ENCODE measurements around the gene PIGQ.

PIGQ gene

DNA sequence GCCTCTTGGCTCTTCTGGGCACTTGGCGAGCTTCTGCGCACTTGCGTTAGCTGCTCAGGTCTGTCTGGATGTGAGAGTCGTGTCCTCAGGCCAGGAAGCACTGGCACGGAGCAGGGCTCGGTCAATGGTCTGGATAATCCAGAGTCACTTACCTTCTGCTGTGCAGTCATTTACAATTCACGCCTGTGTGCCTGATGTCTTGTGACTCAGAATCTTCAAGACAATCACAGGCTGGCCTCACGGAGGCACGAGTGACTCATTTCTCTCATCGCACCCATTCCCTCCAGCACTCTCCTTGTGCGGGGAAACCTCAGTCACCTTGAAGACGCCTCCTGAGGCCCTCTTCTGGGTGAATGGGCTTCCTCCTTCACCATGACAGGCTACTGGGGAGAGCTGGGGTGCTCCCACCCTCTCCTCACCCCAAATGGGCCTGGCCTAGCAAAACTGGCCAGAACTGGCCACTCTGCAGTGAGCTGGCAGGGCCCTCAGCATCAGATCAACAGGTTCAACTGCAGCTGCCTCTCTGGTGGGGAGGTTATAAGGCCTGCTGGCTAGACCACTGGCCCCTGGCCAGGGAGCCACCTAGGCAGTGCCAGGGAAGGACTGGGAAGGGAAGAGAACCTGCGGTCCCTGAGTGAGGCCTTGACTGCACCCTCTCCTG is 44.1 kb upstream of the PIGQ start:
- peak; percentile 43 for ATAC-seq

DNA sequence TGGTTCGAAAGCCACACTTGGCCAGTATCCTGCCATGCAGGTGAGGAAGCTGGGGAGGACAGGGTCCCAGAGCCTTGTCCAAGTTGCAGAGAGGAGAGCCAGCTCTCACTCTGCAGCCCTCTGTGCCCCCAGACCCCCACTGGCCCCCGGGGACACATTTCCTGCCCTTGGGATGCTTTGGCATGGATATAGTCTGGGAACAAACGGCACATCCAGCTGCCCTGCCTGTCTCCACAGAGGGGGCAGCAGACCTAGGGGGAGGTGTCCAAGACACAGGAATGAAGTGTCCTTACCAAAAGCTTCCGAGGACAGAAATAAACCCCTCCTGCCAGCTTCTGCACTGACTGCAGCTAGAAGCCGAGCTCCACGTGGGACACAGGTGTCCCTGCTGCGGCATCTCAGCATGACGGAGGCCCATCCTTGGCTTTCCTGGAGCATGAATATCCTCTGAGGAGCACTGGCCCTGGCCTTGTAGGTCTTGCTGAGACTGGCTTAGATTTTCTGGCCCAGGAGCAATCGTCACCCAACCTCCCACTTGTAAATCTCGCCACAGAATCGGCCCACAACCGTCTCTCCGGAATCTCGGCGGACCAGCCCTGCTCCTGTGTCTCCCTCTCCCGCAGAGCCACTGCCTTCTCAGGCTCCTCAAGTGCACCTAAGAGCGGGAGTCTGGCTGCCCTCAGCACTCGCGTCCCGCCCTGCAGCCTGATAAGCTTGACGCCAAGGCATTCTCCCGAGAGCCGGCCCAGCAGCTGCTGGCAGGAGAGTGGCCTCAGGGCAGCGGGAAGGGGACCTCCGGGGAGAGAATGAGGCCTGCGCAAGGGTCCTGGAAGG is 43.4 kb upstream of the PIGQ start:
- ATAC-seq = peak; percentile 34
- TF ChIP-seq, protein P1, sequence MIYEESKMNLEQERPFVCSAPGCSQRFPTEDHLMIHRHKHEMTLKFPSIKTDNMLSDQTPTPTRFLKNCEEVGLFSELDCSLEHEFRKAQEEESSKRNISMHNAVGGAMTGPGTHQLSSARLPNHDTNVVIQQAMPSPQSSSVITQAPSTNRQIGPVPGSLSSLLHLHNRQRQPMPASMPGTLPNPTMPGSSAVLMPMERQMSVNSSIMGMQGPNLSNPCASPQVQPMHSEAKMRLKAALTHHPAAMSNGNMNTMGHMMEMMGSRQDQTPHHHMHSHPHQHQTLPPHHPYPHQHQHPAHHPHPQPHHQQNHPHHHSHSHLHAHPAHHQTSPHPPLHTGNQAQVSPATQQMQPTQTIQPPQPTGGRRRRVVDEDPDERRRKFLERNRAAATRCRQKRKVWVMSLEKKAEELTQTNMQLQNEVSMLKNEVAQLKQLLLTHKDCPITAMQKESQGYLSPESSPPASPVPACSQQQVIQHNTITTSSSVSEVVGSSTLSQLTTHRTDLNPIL (CRISPR knock-in tag; IDR thresholded peaks at IDR 0.05; ENCODE audit: low read depth) = no peak
- TF ChIP-seq ZNF8 (CRISPR knock-in tag; IDR thresholded peaks at IDR 0.05) = no peak
- no peak for TF ChIP-seq ZNF70 (CRISPR knock-in tag; IDR thresholded peaks at IDR 0.05)
- TF ChIP-seq, protein P2, sequence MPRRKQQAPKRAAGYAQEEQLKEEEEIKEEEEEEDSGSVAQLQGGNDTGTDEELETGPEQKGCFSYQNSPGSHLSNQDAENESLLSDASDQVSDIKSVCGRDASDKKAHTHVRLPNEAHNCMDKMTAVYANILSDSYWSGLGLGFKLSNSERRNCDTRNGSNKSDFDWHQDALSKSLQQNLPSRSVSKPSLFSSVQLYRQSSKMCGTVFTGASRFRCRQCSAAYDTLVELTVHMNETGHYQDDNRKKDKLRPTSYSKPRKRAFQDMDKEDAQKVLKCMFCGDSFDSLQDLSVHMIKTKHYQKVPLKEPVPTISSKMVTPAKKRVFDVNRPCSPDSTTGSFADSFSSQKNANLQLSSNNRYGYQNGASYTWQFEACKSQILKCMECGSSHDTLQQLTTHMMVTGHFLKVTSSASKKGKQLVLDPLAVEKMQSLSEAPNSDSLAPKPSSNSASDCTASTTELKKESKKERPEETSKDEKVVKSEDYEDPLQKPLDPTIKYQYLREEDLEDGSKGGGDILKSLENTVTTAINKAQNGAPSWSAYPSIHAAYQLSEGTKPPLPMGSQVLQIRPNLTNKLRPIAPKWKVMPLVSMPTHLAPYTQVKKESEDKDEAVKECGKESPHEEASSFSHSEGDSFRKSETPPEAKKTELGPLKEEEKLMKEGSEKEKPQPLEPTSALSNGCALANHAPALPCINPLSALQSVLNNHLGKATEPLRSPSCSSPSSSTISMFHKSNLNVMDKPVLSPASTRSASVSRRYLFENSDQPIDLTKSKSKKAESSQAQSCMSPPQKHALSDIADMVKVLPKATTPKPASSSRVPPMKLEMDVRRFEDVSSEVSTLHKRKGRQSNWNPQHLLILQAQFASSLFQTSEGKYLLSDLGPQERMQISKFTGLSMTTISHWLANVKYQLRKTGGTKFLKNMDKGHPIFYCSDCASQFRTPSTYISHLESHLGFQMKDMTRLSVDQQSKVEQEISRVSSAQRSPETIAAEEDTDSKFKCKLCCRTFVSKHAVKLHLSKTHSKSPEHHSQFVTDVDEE (CRISPR knock-in tag; IDR thresholded peaks at IDR 0.05) = no peak
- TF ChIP-seq ZNF565 (CRISPR knock-in tag; conservative IDR thresholded peaks at IDR 0.05; ENCODE audit: low read depth) = no peak
- TF ChIP-seq, protein P3, sequence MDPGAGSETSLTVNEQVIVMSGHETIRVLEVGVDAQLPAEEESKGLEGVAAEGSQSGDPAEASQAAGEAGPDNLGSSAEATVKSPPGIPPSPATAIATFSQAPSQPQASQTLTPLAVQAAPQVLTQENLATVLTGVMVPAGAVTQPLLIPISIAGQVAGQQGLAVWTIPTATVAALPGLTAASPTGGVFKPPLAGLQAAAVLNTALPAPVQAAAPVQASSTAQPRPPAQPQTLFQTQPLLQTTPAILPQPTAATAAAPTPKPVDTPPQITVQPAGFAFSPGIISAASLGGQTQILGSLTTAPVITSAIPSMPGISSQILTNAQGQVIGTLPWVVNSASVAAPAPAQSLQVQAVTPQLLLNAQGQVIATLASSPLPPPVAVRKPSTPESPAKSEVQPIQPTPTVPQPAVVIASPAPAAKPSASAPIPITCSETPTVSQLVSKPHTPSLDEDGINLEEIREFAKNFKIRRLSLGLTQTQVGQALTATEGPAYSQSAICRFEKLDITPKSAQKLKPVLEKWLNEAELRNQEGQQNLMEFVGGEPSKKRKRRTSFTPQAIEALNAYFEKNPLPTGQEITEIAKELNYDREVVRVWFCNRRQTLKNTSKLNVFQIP (CRISPR knock-in tag; IDR thresholded peaks at IDR 0.05; ENCODE audit: borderline replicate concordance, low read depth) = no peak
- no peak for TF ChIP-seq OSR1 (CRISPR knock-in tag; IDR thresholded peaks at IDR 0.05)
- TF ChIP-seq, protein P4, sequence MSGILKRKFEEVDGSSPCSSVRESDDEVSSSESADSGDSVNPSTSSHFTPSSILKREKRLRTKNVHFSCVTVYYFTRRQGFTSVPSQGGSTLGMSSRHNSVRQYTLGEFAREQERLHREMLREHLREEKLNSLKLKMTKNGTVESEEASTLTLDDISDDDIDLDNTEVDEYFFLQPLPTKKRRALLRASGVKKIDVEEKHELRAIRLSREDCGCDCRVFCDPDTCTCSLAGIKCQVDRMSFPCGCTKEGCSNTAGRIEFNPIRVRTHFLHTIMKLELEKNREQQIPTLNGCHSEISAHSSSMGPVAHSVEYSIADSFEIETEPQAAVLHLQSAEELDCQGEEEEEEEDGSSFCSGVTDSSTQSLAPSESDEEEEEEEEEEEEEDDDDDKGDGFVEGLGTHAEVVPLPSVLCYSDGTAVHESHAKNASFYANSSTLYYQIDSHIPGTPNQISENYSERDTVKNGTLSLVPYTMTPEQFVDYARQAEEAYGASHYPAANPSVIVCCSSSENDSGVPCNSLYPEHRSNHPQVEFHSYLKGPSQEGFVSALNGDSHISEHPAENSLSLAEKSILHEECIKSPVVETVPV (CRISPR knock-in tag; IDR thresholded peaks at IDR 0.05) = no peak
- TF ChIP-seq TCF4 (CRISPR knock-in tag; IDR thresholded peaks at IDR 0.05; ENCODE audit: borderline replicate concordance) = no peak

More for the DNA sequence above, 44.1 kb upstream of the PIGQ start:
- no peak for TF ChIP-seq RARB (CRISPR knock-in tag; IDR thresholded peaks at IDR 0.05)
- no peak for TF ChIP-seq BACH2 (CRISPR knock-in tag; IDR thresholded peaks at IDR 0.05; ENCODE audit: borderline replicate concordance)
- no peak for TF ChIP-seq CSDC2 (CRISPR knock-in tag; IDR thresholded peaks at IDR 0.05)
- no peak for TF ChIP-seq GLIS3 (CRISPR knock-in tag; IDR thresholded peaks at IDR 0.05)
- TF ChIP-seq, protein P5, sequence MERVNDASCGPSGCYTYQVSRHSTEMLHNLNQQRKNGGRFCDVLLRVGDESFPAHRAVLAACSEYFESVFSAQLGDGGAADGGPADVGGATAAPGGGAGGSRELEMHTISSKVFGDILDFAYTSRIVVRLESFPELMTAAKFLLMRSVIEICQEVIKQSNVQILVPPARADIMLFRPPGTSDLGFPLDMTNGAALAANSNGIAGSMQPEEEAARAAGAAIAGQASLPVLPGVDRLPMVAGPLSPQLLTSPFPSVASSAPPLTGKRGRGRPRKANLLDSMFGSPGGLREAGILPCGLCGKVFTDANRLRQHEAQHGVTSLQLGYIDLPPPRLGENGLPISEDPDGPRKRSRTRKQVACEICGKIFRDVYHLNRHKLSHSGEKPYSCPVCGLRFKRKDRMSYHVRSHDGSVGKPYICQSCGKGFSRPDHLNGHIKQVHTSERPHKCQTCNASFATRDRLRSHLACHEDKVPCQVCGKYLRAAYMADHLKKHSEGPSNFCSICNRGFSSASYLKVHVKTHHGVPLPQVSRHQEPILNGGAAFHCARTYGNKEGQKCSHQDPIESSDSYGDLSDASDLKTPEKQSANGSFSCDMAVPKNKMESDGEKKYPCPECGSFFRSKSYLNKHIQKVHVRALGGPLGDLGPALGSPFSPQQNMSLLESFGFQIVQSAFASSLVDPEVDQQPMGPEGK (CRISPR knock-in tag; IDR thresholded peaks at IDR 0.05; ENCODE audit: borderline replicate concordance) = no peak
- no peak for TF ChIP-seq ZFP3 (CRISPR knock-in tag; IDR thresholded peaks at IDR 0.05)
- TF ChIP-seq PPARA (CRISPR knock-in tag; IDR thresholded peaks at IDR 0.05; ENCODE audit: borderline replicate concordance) = no peak
- TF ChIP-seq, protein P2 (CRISPR knock-in tag; IDR thresholded peaks at IDR 0.05) = no peak
- no peak for TF ChIP-seq ZFP30 (CRISPR knock-in tag; IDR thresholded peaks at IDR 0.05)
- TF ChIP-seq ZC3H10 (CRISPR knock-in tag; IDR thresholded peaks at IDR 0.05) = no peak
- TF ChIP-seq SNAI2 (CRISPR knock-in tag; IDR thresholded peaks at IDR 0.05) = no peak
- TF ChIP-seq, protein P4 (CRISPR knock-in tag; IDR thresholded peaks at IDR 0.05) = no peak
- TF ChIP-seq ZNF565 (CRISPR knock-in tag; conservative IDR thresholded peaks at IDR 0.05; ENCODE audit: low read depth) = no peak
- TF ChIP-seq ARNTL (CRISPR knock-in tag; IDR thresholded peaks at IDR 0.05; ENCODE audit: borderline replicate concordance, low read depth) = no peak
- no peak for TF ChIP-seq ZNF70 (CRISPR knock-in tag; IDR thresholded peaks at IDR 0.05)
- no peak for TF ChIP-seq ISL1 (CRISPR knock-in tag; IDR thresholded peaks at IDR 0.05)
- TF ChIP-seq OSR1 (CRISPR knock-in tag; IDR thresholded peaks at IDR 0.05) = no peak
- TF ChIP-seq TCF4 (CRISPR knock-in tag; IDR thresholded peaks at IDR 0.05; ENCODE audit: borderline replicate concordance) = no peak
- TF ChIP-seq, protein P3 (CRISPR knock-in tag; IDR thresholded peaks at IDR 0.05; ENCODE audit: borderline replicate concordance, low read depth) = no peak
- no peak for TF ChIP-seq ESRRG (CRISPR knock-in tag; IDR thresholded peaks at IDR 0.05)
